GM19193 (cell line): ENCODE results near the gene SLC7A9.

Experiments used
- POLR2A ChIP-seq: IDR thresholded peaks from 4 replicates; pipeline ENCODE4 v1.6.1; 2011; ENCODE audit not compliant: insufficient read depth, insufficient read length; ENCODE audit errors: extremely low read depth

Gene SLC7A9

GRCh38 chr19:32873247-32873959, 3.8 kb upstream of the SLC7A9 start:
- TF ChIP-seq POLR2A: no peak

- TF ChIP-seq POLR2A: no peak
These were observed 2.8 kb upstream of the SLC7A9 start for GRCh38 chr19:32872391-32872790.

GRCh38 chr19:32870981-32871451, 1.4 kb upstream of the SLC7A9 start:
- TF ChIP-seq POLR2A: no peak

- no peak for TF ChIP-seq POLR2A
These were observed 503 bp upstream of the SLC7A9 start for GRCh38 chr19:32869966-32870573.

- no peak for TF ChIP-seq POLR2A
These were observed 1.2 kb downstream of the SLC7A9 start for GRCh38 chr19:32868206-32868950.

GRCh38 chr19:32866564-32867265, 2.9 kb downstream of the SLC7A9 start:
- TF ChIP-seq POLR2A: no peak

- TF ChIP-seq POLR2A: no peak
These were observed 3.5 kb downstream of the SLC7A9 start for GRCh38 chr19:32866061-32866460.

GRCh38 chr19:32865326-32865725, 4.2 kb downstream of the SLC7A9 start:
- no peak for TF ChIP-seq POLR2A

- TF ChIP-seq POLR2A: no peak
These were observed 5.1 kb downstream of the SLC7A9 start for GRCh38 chr19:32864318-32865007.

- no peak for TF ChIP-seq POLR2A
These were observed 5.7 kb downstream of the SLC7A9 start for GRCh38 chr19:32863841-32864240.

GRCh38 chr19:32863301-32863700, 6.3 kb downstream of the SLC7A9 start:
- no peak for TF ChIP-seq POLR2A

- no peak for TF ChIP-seq POLR2A
These were observed 6.8 kb downstream of the SLC7A9 start for GRCh38 chr19:32862741-32863140.

GRCh38 chr19:32862173-32862572, 7.4 kb downstream of the SLC7A9 start:
- TF ChIP-seq POLR2A: no peak

- TF ChIP-seq POLR2A: no peak
These were observed 8.0 kb downstream of the SLC7A9 start for GRCh38 chr19:32861596-32861995.
